ENCODE measurements around the gene SCNN1A.

The SCNN1A gene

DNA sequence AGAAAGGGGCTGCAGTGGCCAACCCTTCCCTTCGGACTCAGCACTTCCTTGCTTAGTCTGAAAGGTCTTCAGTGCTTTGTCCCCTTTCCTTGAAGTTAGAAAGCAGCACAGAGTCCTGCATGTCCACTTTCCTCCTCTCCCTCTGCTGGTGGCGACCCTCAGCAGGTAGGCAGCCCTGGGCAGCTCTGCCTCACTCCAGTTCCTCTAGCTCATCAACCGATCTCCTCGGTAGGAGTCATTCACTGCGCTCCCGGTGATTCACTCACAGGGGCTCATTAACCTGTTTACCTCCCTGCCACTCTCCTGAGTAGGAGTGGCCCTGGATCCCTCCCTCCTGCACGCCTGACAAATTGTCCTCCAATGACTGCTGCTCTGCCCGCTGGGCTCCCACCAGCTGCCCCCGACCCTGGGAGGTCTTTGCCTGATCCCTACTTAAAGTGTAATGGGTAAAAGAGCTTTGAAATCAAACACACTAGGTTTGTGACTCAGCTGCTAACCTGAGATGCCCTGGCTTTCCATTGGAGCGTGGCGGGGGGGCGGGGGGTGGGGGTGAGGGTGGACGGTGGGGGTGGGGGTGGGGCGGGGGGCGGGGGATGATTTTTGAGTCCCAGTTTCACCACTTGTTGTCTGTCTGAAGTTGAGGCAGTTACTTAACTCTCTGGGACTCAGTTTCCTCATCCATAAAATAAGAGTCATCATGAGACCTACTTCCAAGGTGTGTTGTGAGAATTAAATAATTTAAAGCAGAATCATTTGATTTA is 4.2 kb downstream of the SCNN1A start:
- DNase-seq (ENCODE audit: low spot score), result no peak
- TF ChIP-seq, protein P1, sequence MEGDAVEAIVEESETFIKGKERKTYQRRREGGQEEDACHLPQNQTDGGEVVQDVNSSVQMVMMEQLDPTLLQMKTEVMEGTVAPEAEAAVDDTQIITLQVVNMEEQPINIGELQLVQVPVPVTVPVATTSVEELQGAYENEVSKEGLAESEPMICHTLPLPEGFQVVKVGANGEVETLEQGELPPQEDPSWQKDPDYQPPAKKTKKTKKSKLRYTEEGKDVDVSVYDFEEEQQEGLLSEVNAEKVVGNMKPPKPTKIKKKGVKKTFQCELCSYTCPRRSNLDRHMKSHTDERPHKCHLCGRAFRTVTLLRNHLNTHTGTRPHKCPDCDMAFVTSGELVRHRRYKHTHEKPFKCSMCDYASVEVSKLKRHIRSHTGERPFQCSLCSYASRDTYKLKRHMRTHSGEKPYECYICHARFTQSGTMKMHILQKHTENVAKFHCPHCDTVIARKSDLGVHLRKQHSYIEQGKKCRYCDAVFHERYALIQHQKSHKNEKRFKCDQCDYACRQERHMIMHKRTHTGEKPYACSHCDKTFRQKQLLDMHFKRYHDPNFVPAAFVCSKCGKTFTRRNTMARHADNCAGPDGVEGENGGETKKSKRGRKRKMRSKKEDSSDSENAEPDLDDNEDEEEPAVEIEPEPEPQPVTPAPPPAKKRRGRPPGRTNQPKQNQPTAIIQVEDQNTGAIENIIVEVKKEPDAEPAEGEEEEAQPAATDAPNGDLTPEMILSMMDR (IDR thresholded peaks at IDR 0.05; ENCODE audit: extremely low read depth, missing control alignments), result no peak

GRCh38 chr12:6370576-6370935 is 4.8 kb downstream of the SCNN1A start:
- TF ChIP-seq, protein P1 (IDR thresholded peaks at IDR 0.05; ENCODE audit: extremely low read depth, missing control alignments), result no peak
- no peak for DNase-seq (ENCODE audit: low spot score)

DNA sequence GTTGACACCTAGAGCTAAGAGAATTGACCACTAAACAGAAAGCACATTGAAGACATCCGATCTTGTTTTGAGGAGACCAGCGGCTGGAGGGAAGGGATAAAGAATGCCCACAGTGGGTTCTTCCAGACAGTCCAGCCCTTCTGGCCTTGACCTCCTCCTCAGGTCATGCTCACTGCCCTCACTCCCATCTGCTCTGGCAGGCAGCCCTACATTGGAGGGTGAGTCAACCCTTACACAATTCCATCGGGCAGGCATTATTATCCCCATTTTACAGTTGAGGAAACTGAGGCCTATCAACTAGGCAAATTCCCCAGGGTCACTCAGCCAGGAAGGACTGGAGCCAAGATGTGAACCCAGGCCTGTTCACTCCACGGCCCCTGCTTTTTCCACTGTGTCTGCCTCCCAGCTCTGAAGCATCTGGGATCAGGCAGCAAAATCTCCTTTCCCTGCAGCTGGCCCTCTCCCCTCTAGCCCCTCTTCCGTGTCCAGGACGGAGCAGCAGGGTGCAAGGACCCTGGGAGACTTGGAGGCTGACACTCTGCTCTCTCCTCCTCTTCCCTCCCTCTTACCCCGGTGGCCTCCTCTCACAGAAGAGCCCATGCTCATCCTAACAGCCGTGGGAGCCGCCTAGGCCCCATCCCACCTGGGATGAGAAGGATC is 5.3 kb downstream of the SCNN1A start:
- no peak for DNase-seq (ENCODE audit: low spot score)
- TF ChIP-seq, protein P1 (IDR thresholded peaks at IDR 0.05; ENCODE audit: extremely low read depth, missing control alignments), result no peak

DNA sequence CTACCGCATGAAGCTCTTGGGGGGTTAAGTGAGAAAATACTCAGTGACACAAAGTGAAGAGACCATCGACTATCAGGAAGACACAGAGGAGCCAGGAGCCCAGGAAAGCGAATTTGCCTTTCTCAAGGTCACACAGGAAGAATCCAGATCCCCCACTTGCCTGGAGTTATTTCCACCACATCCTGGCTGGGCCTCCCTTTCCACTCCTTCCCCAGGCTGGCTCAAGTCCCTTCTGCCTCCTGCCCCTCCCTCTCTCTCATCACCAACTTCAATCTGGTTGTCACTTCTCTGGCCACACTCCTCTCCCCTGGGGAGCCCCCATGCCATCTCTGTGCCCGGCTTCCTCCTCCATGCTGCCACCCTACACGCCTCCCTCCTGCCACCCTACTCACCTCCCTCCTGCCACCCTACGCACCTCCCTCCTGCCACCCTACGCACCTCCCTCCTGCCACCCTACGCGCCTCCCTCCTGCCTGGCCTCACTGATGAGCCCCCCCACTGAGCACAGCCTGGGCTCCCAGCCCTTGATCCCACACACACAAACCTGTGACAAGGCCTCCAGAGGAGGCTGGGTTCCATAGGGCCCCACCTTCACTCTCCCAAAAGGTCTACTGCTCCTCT is 6.3 kb downstream of the SCNN1A start:
- DNase-seq (ENCODE audit: low spot score), result no peak
- TF ChIP-seq, protein P1 (IDR thresholded peaks at IDR 0.05; ENCODE audit: extremely low read depth, missing control alignments), result no peak

DNA sequence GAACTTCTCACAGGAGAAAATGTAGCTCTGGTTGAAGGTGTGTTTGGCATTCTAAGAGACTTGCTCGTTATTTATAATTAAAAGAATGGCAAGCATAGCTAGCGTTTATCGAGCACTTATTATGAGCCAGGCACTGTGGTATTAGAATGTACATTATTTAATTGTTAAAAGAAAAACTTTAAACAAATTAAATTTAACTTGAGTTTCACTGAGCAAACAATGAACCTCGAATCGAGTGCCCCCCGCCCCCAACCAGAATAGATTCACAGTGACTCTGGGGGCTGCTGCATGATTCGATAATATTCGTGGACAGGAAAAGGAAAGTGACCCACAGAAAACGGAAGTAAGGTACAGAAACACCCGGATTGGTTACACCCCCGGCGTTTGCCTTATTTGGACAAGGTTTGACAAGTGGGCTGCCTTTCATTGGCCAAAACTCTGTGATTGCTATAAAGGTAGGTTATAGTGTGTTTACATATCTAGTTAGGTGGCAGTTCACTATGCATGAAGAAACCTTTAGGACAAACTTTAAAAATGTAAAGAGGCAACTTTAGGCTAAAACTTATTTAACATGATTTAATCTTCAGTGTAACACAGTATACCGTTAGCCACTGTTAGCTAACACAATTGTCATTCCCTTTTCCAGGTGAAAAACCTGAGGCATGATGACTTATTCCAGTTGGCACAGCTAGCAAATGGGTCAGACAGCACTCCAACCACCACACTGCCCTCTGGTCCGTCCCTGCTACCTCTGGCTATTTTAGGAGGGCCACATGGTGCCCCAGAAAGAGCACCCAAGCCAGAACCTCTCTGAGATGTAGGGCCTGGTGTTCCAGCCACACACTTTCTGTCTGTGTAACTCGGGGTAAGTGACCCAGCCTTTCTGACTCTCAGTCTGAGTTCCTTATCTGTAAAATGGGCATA is 7.1 kb downstream of the SCNN1A start:
- DNase-seq (ENCODE audit: low spot score), result no peak
- TF ChIP-seq, protein P1 (IDR thresholded peaks at IDR 0.05; ENCODE audit: extremely low read depth, missing control alignments), result no peak

- TF ChIP-seq, protein P1 (IDR thresholded peaks at IDR 0.05; ENCODE audit: extremely low read depth, missing control alignments), result peak; percentile 8
- peak; percentile 85 for DNase-seq (ENCODE audit: low spot score)
Observed at GRCh38 chr12:6367065-6367968, 8.0 kb downstream of the SCNN1A start.

All from GM20000 (cell line).